Stimulated activated CD8-positive, alpha-beta memory T cell treated with anti-CD3 and anti-CD28 coated beads, Interleukin-15, amount 100 ng/mL, for 48 hours (primary cell): ENCODE data around the gene MLPH.

Experiments used
- DNase-seq, 2 donors: peaks; one replicate each; pipeline ENCODE4 v3.0.0-alpha.2; 2020; ENCODE audit warnings: low read depth in 2 of 2

Gene MLPH

DNA sequence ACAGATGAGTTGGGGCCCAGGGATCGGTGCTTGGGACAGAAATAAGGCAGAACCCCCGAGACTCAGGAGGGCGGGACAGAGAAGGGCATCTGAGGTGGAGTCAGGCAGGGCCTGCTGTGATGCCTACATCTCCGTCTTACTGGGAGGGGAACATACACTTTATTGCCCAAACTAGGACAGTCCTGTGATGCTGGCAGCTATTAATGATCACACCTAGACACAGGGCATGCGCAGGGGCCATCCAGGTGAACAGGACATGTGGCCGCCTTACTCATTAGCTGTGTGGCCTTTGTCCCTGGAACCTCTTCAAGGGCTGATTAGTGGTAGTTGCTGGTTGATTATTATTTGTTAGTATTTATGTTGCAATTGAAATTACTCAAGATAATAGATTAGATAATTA lies 33.2 kb downstream of the MLPH start:
- no peak for DNase-seq

DNA sequence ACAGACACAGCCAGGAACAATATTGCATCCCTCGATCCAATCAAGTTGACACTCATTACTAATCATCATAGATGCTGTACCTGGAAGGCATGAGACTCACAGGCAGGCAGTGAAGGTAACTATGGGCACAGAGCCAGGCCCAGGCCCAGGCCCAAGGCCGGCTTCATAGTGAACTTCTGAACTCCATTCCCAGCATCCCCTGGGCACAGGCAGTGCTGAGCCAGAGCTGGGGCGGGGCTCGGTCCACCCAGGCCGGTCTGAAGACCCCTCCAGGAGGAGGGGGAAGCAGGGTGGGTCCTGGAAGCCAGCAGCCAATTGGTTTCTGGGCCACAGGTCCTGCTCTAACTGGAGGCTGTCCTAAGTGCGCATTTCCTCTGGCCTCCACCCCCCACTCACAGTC lies 37.6 kb downstream of the MLPH start:
- DNase-seq = no peak

DNA sequence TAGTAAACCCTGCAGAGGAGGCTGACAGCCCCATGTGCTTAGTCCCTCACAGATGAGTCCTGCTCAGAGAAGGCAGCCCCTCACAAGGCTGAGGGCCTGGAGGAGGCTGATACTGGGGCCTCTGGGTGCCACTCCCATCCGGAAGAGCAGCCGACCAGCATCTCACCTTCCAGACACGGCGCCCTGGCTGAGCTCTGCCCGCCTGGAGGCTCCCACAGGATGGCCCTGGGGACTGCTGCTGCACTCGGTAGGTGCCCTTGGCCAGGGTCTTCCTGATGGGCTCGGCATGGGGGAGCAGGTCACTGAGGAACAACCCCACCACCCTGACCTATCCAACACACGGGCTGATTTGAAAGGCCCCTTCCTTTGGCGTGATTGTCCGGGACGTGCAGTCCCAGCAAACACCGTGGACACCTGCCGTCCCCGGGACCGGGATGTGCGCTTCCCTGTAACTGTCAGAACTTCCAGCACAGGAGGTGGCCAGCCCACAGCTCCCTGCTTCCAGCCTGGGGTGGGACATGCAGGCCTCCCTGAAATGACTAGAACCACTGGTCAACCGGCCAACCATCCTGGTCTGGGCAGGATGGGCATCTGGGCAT lies 38.6 kb downstream of the MLPH start:
- DNase-seq = no peak

DNA sequence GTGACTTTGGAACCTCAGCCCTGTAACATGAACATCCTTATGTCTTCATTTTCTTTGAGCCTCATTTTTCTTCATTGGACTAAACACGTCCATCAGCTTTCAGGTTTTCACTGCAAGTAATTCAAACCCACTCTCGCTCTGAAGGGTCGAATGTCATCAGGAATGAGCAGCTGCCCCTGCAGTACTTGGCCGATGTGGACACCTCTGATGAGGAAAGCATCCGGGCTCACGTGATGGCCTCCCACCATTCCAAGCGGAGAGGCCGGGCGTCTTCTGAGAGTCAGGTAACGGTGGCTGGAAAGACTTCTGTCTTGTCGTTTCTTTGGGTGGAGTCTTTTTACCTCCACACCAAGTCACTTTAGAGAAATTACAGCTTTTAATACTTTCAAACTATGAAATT lies 40.2 kb downstream of the MLPH start:
- no peak for DNase-seq

DNA sequence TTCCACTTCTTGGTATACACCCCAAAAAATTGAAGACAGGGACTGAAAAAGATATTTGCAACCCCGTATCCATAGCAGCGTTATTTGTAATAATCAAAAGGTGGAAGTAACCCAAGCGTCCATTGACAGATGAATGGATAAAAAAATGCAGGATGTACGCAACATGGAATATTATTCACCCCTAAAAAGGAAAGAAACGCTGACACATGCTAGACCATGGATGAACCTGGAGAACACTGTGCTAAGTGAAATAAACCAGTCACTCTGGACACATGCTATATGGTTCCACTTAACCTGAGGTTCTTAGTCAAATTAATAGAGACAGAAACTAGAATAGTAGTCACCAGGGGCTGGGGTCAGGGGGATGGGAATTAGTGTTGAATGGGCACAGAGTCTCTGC lies 40.7 kb downstream of the MLPH start:
- DNase-seq = no peak

- DNase-seq = no peak
Observed at GRCh38 chr2:237529452-237530402, 42.7 kb downstream of the MLPH start.

DNA sequence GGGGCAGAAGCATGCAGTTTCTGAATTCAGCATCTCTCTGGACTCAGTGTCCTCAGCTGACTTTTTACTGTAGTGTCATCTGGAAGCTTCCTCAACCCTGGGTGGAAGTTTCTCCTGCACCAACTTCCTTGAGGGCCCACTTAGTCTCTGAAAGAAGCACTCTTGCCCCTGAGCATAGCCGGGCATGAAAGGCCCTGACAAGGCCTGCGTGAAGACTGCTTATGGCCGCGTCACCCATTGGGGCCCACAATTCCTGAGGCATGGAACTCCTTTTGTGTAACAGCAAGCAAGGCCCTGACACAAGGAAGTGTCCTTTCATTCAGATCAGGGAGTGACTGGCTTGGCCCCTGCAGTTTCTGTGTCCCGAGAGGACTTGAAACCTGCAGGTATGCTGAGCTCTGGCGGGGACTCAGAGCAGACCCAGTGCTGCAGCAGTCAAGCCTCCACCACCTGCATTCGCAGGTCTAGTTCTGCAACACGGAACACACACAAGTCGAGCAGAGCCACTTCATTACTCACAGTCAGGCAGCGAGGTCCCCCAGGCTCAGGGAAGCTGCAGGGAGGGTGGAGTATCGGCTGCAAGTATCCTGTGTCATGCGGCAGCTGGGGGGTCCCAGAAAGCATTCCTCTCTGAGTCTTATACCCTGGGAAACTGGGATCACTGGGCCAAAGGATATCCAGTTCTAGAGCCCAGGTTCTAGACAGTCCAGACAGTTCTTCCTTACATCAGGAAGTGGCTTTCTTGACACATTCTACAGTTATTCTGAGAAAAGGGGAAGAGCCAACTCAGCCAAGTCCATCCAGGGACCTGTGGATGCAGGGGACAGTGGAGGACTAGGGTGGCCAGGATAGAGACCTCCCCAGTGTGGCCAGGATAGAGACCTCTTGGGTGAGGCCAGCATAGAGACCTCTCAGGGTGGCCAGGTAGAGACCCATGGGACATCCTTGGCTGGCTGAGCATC lies 43.7 kb downstream of the MLPH start:
- DNase-seq = no peak

GRCh38 chr2:237532160-237532559 lies 45.1 kb downstream of the MLPH start:
- no peak for DNase-seq

GRCh38 chr2:237533668-237534161 lies 46.7 kb downstream of the MLPH start:
- no peak for DNase-seq

DNA sequence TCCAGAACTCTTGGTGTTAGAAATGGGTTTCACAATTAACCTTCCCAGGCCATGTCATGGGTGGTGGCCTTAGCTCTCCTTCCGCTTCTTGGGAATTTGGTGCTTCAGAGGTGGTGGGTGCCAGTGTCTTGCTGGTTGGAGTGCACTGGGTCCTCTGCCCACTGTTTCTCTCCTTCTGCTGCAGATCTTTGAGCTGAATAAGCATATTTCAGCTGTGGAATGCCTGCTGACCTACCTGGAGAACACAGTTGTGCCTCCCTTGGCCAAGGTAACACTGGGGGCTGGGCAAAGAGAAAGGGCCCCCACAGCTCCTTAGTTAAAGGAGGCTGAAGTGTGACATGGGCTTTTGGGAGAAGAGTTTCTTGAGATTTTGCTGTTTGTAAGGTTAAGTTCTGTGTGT lies 47.3 kb downstream of the MLPH start:
- DNase-seq = no peak

DNA sequence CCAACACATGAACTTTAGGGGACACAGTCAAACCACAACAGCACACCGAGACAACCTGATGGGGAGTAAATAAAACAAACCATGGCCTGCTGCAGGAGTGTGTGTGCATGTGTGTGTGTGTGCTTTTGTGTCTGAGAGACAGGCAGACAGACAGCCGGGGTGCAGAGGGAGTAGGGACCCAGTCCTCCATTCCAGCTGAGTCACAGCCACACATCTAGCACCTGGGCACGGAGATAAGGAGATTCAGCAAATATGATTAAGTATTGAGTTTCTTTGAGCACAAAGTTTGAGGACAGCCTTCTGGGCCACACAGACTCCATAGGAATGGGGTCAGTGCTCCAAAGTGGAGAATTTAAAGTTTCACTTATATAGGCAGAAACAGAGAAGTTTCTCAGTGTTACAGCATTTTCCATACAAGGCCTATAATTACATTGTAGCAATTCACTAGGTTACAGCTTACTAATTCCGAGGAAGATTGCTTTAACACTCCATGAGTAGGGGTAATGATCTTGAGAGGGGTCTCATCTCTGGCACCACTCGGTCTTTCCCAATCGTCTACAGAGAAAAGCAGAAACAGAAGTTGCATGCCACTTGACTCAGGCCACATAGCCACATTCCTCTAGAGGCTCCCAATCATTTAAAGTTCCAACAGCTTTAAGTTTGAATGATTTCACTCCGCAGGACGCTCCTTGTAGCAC lies 48.5 kb downstream of the MLPH start:
- DNase-seq = no peak

DNA sequence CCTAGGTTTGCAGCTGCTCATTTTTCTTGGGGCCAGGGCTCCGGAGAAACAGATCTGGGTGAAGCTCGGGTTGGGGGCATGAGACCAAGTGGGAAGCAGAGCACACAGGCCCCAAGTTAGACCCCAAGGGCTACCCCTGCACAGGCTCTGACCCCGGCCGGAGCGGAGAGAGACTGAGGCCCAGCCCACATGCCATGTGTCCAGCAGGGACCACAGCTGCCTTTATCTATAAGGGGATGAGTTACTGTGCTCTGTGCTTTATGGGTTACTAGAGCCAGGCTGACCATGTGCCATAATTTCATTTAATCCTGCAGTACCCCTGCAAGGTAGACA lies 49.0 kb downstream of the MLPH start:
- no peak for DNase-seq

- DNase-seq = no peak
Observed at GRCh38 chr2:237536617-237537016, 49.6 kb downstream of the MLPH start.

- DNase-seq = no peak
Observed at GRCh38 chr2:237538001-237538720, 51.1 kb downstream of the MLPH start.

DNA sequence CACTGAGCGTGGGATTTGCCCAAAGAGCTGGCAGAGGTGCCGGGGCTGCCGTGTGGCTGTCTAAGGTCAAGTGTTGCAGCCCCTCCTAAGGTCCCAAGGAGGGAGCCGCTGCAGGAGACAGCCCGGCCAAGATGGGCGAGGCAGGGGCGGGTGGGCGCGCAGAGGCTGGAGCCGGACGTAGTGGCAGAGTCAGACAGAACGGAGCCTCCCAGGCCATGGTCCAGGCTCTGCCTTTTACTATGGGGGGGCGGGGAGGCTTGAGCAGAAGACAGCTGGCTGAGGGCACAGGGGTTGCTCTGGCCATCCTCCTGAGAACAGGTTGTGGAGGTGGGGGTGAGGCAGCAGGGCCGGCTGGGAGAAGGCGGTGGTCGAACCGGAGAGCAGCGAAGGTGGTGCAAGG lies 51.9 kb downstream of the MLPH start:
- DNase-seq = no peak

DNA sequence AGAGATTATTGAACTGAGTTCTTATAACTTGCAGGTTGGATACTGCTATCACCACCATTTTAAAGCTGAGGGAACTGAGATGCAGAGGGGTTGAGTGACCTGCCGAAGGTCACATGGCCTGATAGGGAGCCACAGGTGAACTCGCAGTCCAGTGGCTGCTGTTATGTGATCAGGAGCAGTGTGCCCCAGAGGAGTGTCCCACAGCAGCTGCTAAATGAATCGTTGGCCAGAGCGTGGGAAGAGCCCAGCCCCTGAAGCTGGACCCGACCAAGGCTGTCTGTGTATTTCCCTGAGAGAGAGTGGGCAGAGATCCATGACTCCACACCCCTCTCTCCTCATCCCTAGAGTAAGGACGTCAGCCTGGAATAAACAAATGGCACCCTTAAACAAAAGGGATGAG lies 52.6 kb downstream of the MLPH start:
- no peak for DNase-seq

DNA sequence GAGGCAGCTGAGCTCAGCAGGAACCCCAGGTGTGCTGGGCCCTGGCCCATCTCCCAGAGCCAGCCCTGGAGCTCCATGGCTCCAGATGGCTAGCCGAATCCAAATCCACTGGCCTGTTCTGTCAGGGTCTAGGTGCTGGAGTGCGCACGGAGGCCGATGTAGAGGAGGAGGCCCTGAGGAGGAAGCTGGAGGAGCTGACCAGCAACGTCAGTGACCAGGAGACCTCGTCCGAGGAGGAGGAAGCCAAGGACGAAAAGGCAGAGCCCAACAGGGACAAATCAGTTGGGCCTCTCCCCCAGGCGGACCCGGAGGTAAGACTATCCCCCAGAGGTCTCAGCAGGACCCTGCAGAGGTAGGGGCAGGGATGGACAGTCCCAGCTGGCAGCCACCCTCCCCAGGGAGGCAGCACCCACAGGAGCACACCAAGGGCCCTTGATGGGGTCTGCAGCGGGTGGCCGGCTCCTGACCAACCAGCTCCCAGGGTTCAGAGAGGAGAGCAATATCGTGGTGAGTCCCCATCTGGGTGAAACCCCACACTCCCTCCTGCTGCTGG lies 53.2 kb downstream of the MLPH start:
- DNase-seq = no peak

GRCh38 chr2:237540823-237541222 lies 53.8 kb downstream of the MLPH start:
- DNase-seq = no peak

- DNase-seq = no peak
Observed at GRCh38 chr2:237541243-237541642, 54.2 kb downstream of the MLPH start.

GRCh38 chr2:237542001-237542704 lies 55.1 kb downstream of the MLPH start:
- DNase-seq = no peak
